SU-DHL-6 (cell line): Measurements from ENCODE around the gene CCDC170.

Experiments
- H2AFZ ChIP-seq: fragments of 200-600 bp; sonication (generic); 2 replicates; pipeline ENCODE4 v1.6.1; 2014; ENCODE audit warnings: low read depth, mild to moderate bottlenecking, moderate library complexity, mixed read lengths, antibody characterized with exemption, low read length; ENCODE audit not compliant: severe bottlenecking
- H3F3A ChIP-seq: fragments of 200-600 bp; shearing (Covaris generic); 2 replicates; pipeline ENCODE4 v1.6.0; 2016; ENCODE audit warnings: antibody characterized with exemption, mild to moderate bottlenecking; ENCODE audit not compliant: insufficient read depth
- H3K27ac ChIP-seq: fragments of 200-600 bp; sonication (generic); 2 replicates; pipeline ENCODE4 v1.5.1; 2016; ENCODE audit warnings: low read depth, mild to moderate bottlenecking, low read length, moderate library complexity, mixed read lengths
- H3K27me3 ChIP-seq: fragments of 200-600 bp; sonication (generic), shearing (Covaris generic); 2 replicates; pipeline ENCODE4 v1.6.0; 2014; ENCODE audit warnings: mild to moderate bottlenecking, low read length
- H3K36me3 ChIP-seq: fragments of 200-600 bp; sonication (generic); 2 replicates; pipeline ENCODE4 v1.6.1; 2014; ENCODE audit warnings: mild to moderate bottlenecking, low read length, mixed read lengths
- H3K4me2 ChIP-seq: fragments of 300-600, 200-600 bp; shearing (Covaris generic), sonication (generic); 2 replicates; pipeline ENCODE4 v1.6.0; 2014; ENCODE audit warnings: low read length, low read depth, mild to moderate bottlenecking; ENCODE audit not compliant: poor library complexity, severe bottlenecking
- H3K4me3 ChIP-seq: fragments of 200-600 bp; sonication (generic); 2 replicates; pipeline ENCODE4 v1.5.1; 2014; ENCODE audit warnings: antibody characterized with exemption, low read length, mild to moderate bottlenecking, mixed read lengths; ENCODE audit not compliant: insufficient read depth, poor library complexity, severe bottlenecking
- H3K79me2 ChIP-seq: fragments of 200-600 bp; sonication (generic); 2 replicates; pipeline ENCODE4 v1.6.1; 2014; ENCODE audit warnings: mild to moderate bottlenecking, low read length, moderate library complexity; ENCODE audit not compliant: insufficient read depth
- H3K9ac ChIP-seq: fragments of 200-600 bp; sonication (generic); 2 replicates; pipeline ENCODE4 v1.7.0; 2014; ENCODE audit warnings: mild to moderate bottlenecking, low read length
- H3K9me2 ChIP-seq: fragments of 200-600 bp; sonication (generic); replicated peaks from 2 replicates; pipeline ENCODE4 v1.6.1; 2014; ENCODE audit warnings: low read length; ENCODE audit not compliant: insufficient read depth
- H3K9me3 ChIP-seq: fragments of 200-600 bp; sonication (generic); 2 replicates; pipeline ENCODE4 v1.6.1; 2014; ENCODE audit warnings: low read length, mixed read lengths; ENCODE audit not compliant: insufficient read depth
- H4K20me1 ChIP-seq: fragments of 200-600 bp; sonication (generic); 2 replicates; pipeline ENCODE4 v1.6.1; 2014; ENCODE audit warnings: low read depth, mild to moderate bottlenecking, antibody characterized with exemption, low read length, moderate library complexity, mixed read lengths
- CTCF ChIP-seq: fragments of 200-600 bp; sonication (generic); IDR thresholded peaks from one replicate; pipeline ENCODE4 v1.5.1; 2017; ENCODE audit warnings: antibody characterized with exemption, mild to moderate bottlenecking, low read length, moderate library complexity; ENCODE audit not compliant: insufficient read depth, poor library complexity, severe bottlenecking
- EZH2phosphoT487 ChIP-seq: fragments of 200-600 bp; sonication (generic), shearing (Covaris generic); conservative IDR thresholded peaks from 2 replicates; pipeline ENCODE4 v1.6.1; 2018; ENCODE audit warnings: mild to moderate bottlenecking, antibody characterized with exemption, low read length, moderate library complexity, mixed read lengths

CCDC170 gene

GRCh38 chr6:151655099-151655498 is 161.3 kb downstream of the CCDC170 start:
- TF ChIP-seq CTCF: no peak
- no peak for TF ChIP-seq EZH2phosphoT487
- Histone ChIP-seq H4K20me1 (no peaks in the 10 kb centered on the region), H3K4me2 (no peak overlapping the region), H3F3A (no peaks in the 10 kb centered on the region), H3K4me3 (no peak overlapping the region), H3K9me3 (no peaks in the 10 kb centered on the region), H2AFZ (no peak overlapping the region), H3K27me3 (peaks cover 3% of the 10 kb centered on the region; the same call in 1 of the 2 replicates), H3K36me3 (0 out of 2 replicates have a peak, but pooled peaks cover 5% of the 10 kb centered on the region), H3K9ac (no peak overlapping the region), H3K79me2 (no peaks in the 10 kb centered on the region), H3K27ac (no peak overlapping the region), H3K9me2 (no peaks in the 10 kb centered on the region)

- Histone ChIP-seq H4K20me1 (no peaks in the 10 kb centered on the region), H3K27ac (no peak overlapping the region), H3K9me3 (no peaks in the 10 kb centered on the region), H2AFZ (no peak overlapping the region), H3K9me2 (no peaks in the 10 kb centered on the region), H3F3A (no peaks in the 10 kb centered on the region), H3K4me2 (no peak overlapping the region), H3K4me3 (no peak overlapping the region), H3K27me3 (peaks cover 3% of the 10 kb centered on the region; the same call in 1 of the 2 replicates), H3K9ac (no peak overlapping the region), H3K79me2 (no peaks in the 10 kb centered on the region), H3K36me3 (0 out of 2 replicates have a peak, but pooled peaks cover 5% of the 10 kb centered on the region)
- no peak for TF ChIP-seq EZH2phosphoT487
- TF ChIP-seq CTCF: no peak
These were observed 162.6 kb downstream of the CCDC170 start for GRCh38 chr6:151656392-151656791.

- H3F3A ChIP-seq: no peaks in the 10 kb centered on the region
- H3K36me3 ChIP-seq: 0 out of 2 replicates have a peak, but pooled peaks cover 5% of the 10 kb centered on the region
These were observed 164.3 kb downstream of the CCDC170 start for GRCh38 chr6:151658091-151658490.

More at GRCh38 chr6:151658091-151658490, 164.3 kb downstream of the CCDC170 start:
- Histone ChIP-seq H3K4me3 (no peak overlapping the region), H3K4me2 (no peak overlapping the region), H2AFZ (no peak overlapping the region), H3K27me3 (peaks cover 3% of the 10 kb centered on the region; the same call in 1 of the 2 replicates), H3K9me3 (no peaks in the 10 kb centered on the region), H3K9ac (no peak overlapping the region), H3K9me2 (no peaks in the 10 kb centered on the region), H3K79me2 (no peaks in the 10 kb centered on the region), H3K27ac (no peak overlapping the region), H4K20me1 (no peaks in the 10 kb centered on the region)
- no peak for TF ChIP-seq CTCF
- no peak for TF ChIP-seq EZH2phosphoT487
